OCI-LY3 (cell line): ENCODE data around the gene MUC21.

Source experiments
- CTCF ChIP-seq: fragments of 200-600, 300-600 bp; sonication (generic); IDR thresholded peaks from 2 replicates; pipeline ENCODE4 v1.5.1; 2014; ENCODE audit warnings: antibody characterized with exemption, low read length, low read depth
- EZH2phosphoT487 ChIP-seq: fragments of 200-600 bp; shearing (Covaris generic); IDR thresholded peaks from 2 replicates; pipeline ENCODE4 v1.6.1; 2018; ENCODE audit warnings: antibody characterized with exemption, mixed run types, low read depth

- no peak for TF ChIP-seq CTCF
- no peak for TF ChIP-seq EZH2phosphoT487
These were observed 28.7 kb upstream of the MUC21 start for GRCh38 chr6:30954631-30955366.
